ENCODE measurements around the gene RBL2. TPM values are rescaled to one million over a fixed set of nuclear protein-coding genes. Genes with fewer than 3 reads are reported as not detected.
"Not testable (repeated sequence)": the region's sequence is repeated elsewhere in the genome, so short reads cannot be mapped to it uniquely, and the experiment has no call there.

RBL2 gene
- total RNA-seq, 8 experiments from 2014 or later: 16.9 to 57.5 (median 29.7) TPM

DNA sequence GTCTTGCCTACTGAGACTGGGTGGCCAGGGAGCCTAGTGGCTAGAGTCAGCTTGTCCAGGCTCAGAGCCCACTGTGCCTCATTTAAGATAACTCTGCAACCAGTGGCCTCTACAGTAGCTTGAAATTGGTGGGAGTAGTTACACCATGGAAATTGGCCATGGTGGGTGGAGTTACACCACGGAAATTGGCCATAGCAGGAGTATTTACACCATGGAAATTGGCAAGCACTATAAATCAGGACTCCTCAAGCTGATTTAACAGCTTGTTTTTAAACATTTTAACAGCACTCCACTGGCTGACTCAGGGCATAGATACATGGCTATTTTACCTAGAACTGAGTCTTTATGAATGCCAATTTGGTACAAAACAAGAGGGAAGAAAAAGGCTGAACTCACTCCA is 96.5 kb downstream of the RBL2 start:
- Histone ChIP-seq H3K4me3 (no peak overlapping the region), H3K27ac (no peak overlapping the region), H3K4me1 (replicated peaks in 1 of 2) (peaks cover 0 to 9% of the 10 kb centered on the region in 2 donors)
- ATAC-seq (replicated peaks in 6 of 8): no peak
- WGBS, 10 experiments: 57 to 100% (median 90%) methylated on average over 1 of the region's 1 CpG; no CpG with 5 or more reads in 4 of the 10 experiments
- in situ Hi-C loops (cut with MboI; ENCODE audit: low pct_unique_long_range_greater_than_20kb in 2 of 9, low sequenced_read_pairs in 9 of 9, unreplicated experiment in 9 of 9): loop anchor here in 1 of 9 experiments (25.0 kb wide), 1 partner anchor 1407 kb away; the partner anchor contains the start of gene IRX5

DNA sequence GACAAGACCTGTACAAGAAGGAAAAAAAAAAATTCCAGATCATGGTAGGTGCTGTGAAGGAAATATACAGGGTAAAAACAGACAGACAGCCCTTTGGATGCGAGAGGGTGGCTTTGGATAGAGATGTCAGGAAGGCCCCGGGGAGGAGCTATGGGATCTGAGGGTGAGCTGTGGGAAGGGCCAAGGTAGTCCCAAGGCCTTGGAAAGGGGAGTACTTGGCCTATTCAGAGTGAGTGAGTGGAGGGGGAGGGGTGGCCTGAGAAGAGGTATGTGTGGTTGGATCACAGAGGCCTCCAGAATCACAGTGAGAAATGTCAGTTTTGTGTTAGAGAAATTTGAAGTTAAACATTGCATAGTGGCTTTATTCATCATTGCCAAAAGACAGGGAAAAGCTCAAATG is 99.9 kb downstream of the RBL2 start:
- in situ Hi-C loops (cut with MboI; ENCODE audit: low pct_unique_long_range_greater_than_20kb in 2 of 9, low sequenced_read_pairs in 9 of 9, unreplicated experiment in 9 of 9): loop anchor here in 1 of 9 experiments (25.0 kb wide), 1 partner anchor 1403 kb away; the partner anchor contains the start of gene IRX5
- 33 to 100% (median 80%) methylated on average over 1 to 2 of the region's 2 CpGs; no CpG with 5 or more reads in 3 of the 10 experiments for WGBS, 10 experiments
- Histone ChIP-seq H3K27ac (no peak overlapping the region), H3K4me3 (no peak overlapping the region), H3K4me1 (replicated peaks in 1 of 2) (peaks cover 0 to 9% of the 10 kb centered on the region in 2 donors)
- ATAC-seq (replicated peaks in 6 of 8): no peak

DNA sequence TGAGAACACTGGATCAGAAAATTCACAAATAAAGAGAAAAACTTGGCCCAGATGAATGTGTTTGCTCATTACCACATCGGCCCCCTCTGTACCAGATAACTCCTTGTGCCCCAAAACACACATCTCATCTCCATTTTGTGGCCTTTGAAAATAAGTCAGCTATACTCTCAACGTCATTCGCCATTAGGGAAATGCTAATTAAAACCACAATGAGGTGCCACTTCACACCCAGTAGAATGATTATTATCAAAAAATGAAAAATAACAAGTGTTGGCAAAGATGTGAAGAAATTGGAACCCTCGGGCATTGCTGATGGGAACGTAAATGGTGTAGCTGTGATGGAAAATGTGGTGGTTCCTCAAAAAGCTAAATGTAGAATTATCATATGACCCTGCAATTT is 103.4 kb downstream of the RBL2 start:
- Histone ChIP-seq H3K4me3 (no peak overlapping the region), H3K27ac (no peak overlapping the region), H3K4me1 (replicated peaks in 1 of 2) (no peaks in the 10 kb centered on the region)
- in situ Hi-C loops (cut with MboI; ENCODE audit: low pct_unique_long_range_greater_than_20kb in 2 of 9, low sequenced_read_pairs in 9 of 9, unreplicated experiment in 9 of 9): loop anchor here in 1 of 9 experiments (25.0 kb wide), 1 partner anchor 1400 kb away; the partner anchor contains the start of gene IRX5
- WGBS, 10 experiments: 35 to 93% (median 76%) methylated on average over 1 to 5 of the region's 5 CpGs; no CpG with 5 or more reads in 2 of the 10 experiments
- ATAC-seq (replicated peaks in 6 of 8): no peak

DNA sequence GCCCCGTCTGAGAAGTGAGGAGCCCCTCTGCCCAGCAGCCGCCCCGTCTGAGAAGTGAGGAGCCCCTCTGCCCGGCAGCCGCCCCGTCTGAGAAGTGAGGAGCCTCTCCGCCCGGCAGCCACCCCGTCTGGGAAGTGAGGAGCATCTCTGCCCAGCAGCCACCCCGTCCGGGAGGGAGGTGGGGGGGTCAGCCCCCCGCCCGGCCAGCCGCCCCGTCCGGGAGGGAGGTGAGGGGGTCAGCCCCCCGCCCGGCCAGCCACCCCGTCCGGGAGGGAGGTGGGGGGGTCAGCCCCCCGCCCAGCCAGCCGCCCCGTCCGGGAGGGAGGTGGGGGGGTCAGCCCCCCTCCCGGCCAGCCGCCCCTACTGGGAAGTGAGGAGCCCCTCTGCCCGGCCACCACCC is 105.1 kb downstream of the RBL2 start:
- WGBS, 10 experiments: no CpG with 5 or more reads among the region's 27 CpGs
- in situ Hi-C loops (cut with MboI; ENCODE audit: low pct_unique_long_range_greater_than_20kb in 2 of 9, low sequenced_read_pairs in 9 of 9, unreplicated experiment in 9 of 9): loop anchor here in 1 of 9 experiments (25.0 kb wide), 1 partner anchor 1398 kb away; the partner anchor contains the start of gene IRX5

DNA sequence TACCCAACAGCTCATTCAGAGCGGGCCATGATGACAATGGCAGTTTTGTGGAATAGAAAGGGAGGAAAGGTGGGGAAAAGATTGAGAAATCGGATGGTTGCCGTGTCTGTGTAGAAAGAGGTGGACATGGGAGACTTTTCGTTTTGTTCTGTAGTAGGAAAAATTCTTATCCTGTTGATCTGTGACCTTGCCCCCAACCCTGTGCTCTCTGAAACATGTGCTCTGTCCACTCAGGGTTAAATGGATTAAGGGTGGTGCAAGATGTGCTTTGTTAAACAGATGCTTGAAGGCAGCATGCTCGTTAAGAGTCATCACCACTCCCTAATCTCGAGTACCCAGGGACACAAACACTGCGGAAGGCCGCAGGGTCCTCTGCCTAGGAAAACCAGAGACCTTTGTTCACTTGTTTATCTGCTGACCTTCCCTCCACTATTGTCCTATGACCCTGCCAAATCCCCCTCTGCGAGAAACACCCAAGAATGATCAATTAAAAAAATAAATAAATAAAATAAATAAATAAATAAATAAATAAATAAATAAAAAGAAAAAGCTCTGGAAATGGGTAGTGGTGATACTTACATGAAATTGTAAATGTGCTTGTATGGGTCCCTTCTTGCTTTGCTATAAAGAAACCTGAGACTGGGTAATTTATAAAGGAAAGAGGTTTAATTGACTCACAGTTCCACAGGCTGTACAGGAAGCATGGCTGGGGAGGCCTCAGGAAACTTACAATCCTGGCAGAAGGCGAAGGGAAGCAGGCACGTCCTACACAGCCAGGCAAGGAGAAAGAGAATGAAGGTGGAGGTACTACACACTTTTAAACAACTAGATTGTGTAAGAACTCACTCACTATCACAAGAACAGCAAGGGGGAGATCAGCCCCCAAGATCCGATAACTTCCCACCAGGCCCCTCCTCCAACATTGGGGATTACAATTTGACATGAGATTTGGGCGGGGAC is 105.8 kb downstream of the RBL2 start:
- H3K4me3 ChIP-seq; H3K27ac ChIP-seq; H3K4me1 ChIP-seq (replicated peaks in 1 of 2); ATAC-seq (replicated peaks in 6 of 8): not testable (repeated sequence)
- in situ Hi-C loops (cut with MboI; ENCODE audit: low pct_unique_long_range_greater_than_20kb in 2 of 9, low sequenced_read_pairs in 9 of 9, unreplicated experiment in 9 of 9): loop anchor here in 1 of 9 experiments (25.0 kb wide), 1 partner anchor 1397 kb away; the partner anchor contains the start of gene IRX5
- WGBS, 10 experiments: 51 to 100% (median 92%) methylated on average over 1 to 7 of the region's 13 CpGs

More for the DNA sequence above, 105.1 kb downstream of the RBL2 start:
- H3K27ac ChIP-seq; H3K4me3 ChIP-seq; H3K4me1 ChIP-seq (replicated peaks in 1 of 2); ATAC-seq (replicated peaks in 6 of 8): not testable (repeated sequence)

Other genes starting within 250 kb of the RBL2 start
- 10 to 100 TPM in 7 of 8 experiments, 1 to 10 TPM in 1; 4.4 to 57.0 (median 18.5) TPM for gene AKTIP, start 68.7 kb downstream of the RBL2 start, total RNA-seq